ENCODE data around the gene AQP3. TPM values are rescaled to one million over a fixed set of nuclear protein-coding genes. Genes with fewer than 3 reads are reported as not detected.

Gene AQP3
- total and polyA plus RNA-seq, 7 donors: 1.6 to 13.6 (median 4.4) TPM

DNA sequence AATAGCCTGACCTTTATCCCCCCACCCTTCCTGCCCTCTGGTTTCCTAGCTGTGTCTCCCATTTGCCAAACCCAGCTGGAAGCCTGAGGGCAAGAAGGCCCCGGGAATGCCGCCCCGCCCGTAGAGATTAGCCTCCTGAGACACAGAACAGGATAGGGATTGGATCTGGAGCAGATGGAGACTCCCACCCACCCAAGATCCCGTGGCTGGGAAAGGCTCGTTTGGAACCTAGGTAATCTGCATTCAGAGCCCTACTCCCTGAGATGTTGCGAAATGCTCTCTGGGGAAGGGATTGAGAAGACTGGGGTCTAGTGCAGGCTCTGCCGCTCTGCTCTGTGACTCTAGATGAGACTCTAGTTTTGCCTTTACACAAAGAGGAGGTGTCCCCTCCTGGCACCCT is 10.9 kb downstream of the AQP3 start:
- H3K27me3 ChIP-seq: peaks cover 0 to 5% (median 0%) of the 10 kb centered on the region in 3 donors
- TF ChIP-seq POLR2A (IDR thresholded peaks at IDR 0.05): no peak
- TF ChIP-seq, protein P1, sequence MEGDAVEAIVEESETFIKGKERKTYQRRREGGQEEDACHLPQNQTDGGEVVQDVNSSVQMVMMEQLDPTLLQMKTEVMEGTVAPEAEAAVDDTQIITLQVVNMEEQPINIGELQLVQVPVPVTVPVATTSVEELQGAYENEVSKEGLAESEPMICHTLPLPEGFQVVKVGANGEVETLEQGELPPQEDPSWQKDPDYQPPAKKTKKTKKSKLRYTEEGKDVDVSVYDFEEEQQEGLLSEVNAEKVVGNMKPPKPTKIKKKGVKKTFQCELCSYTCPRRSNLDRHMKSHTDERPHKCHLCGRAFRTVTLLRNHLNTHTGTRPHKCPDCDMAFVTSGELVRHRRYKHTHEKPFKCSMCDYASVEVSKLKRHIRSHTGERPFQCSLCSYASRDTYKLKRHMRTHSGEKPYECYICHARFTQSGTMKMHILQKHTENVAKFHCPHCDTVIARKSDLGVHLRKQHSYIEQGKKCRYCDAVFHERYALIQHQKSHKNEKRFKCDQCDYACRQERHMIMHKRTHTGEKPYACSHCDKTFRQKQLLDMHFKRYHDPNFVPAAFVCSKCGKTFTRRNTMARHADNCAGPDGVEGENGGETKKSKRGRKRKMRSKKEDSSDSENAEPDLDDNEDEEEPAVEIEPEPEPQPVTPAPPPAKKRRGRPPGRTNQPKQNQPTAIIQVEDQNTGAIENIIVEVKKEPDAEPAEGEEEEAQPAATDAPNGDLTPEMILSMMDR (IDR thresholded peaks at IDR 0.05): no peak
- no peak for TF ChIP-seq EP300 (IDR thresholded peaks at IDR 0.05)
- no peak for TF ChIP-seq POLR2AphosphoS5 (IDR thresholded peaks at IDR 0.05)
- H3K9me3 ChIP-seq: no peaks in the 10 kb centered on the region
- DNase-seq: no peak
- H3K27ac ChIP-seq: no peak overlapping the region
- intact Hi-C loops (cut with DNase I): no loop called here
- WGBS, 2 donors: 58 to 74% methylated on average over 8 of the region's 8 CpGs
- no peak overlapping the region for H3K4me3 ChIP-seq
- H3K4me1 ChIP-seq: no peaks in the 10 kb centered on the region
- H3K36me3 ChIP-seq: no peaks in the 10 kb centered on the region

DNA sequence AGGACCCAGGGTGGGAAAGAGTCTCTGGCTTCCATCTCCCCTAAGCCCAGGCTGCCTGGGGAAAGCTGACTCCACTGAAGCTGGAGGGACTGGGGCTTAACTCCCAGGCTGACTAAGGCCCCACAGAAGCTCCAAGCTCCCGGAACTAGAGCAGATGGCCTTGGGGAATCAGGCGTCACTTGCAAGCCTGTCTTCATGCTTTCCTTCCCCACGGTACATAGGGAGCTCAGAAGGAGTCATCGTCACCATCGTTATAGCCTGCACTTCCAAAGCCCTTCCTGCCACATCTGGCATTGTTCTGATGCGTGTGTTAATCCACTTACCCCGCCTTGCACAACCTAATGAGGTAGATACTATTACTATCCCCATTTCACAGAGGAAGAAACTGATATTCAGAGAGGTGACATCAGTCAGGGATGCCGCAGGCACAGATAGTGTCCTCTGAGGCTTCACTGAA is 11.5 kb downstream of the AQP3 start:
- intact Hi-C loops (cut with DNase I): no loop called here
- peaks cover 0 to 5% (median 0%) of the 10 kb centered on the region in 3 donors for H3K27me3 ChIP-seq
- no peaks in the 10 kb centered on the region for H3K36me3 ChIP-seq
- TF ChIP-seq EP300 (IDR thresholded peaks at IDR 0.05): no peak
- TF ChIP-seq, protein P1 (IDR thresholded peaks at IDR 0.05): no peak
- TF ChIP-seq POLR2AphosphoS5 (IDR thresholded peaks at IDR 0.05): no peak
- TF ChIP-seq POLR2A (IDR thresholded peaks at IDR 0.05): no peak
- H3K4me3 ChIP-seq: no peak overlapping the region
- no peaks in the 10 kb centered on the region for H3K9me3 ChIP-seq
- 87 to 90% methylated on average over 8 of the region's 8 CpGs for WGBS, 2 donors
- no peaks in the 10 kb centered on the region for H3K4me1 ChIP-seq
- H3K27ac ChIP-seq: no peak overlapping the region
- DNase-seq: no peak

DNA sequence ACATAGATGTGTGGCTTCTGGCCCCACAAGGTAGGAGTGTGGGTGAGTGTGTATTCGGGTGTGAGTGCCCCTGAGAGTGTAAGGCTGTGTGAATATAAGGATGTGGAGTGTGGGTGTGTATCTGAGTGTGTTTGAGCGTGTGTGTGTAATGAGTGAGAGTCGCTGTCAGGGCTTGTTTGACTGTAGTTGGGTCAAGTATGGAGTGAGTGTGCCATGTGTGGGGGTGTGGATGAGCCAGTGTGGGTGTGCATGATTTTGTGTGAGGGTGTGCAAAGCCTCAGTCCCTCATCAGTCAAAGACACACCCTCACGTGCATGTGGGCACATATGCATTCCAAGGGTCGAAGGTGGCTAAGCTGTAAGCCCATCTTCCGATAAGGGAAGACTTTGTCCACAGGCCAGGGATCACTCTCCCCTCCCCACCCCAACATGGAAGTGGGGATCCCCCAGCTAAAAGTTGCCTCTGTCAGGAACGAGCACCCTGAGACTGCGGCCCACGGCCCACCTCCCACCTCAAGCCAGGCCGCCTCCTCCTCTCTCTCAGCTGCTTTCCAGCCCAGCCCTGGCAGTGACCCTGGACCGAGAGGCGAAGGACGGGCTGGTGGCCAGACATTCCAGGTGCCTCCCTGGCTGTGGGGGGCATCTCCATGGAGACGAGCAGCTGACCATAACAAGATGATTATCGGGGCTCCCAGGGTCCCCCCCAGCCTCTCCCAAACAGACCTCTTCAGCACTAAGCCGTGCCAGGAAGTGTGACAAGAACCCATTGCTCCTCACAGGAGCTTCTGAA is 12.9 kb downstream of the AQP3 start:
- no peak overlapping the region for H3K27ac ChIP-seq
- WGBS, 2 donors: 81% methylated on average over 16 of the region's 16 CpGs
- H3K9me3 ChIP-seq: no peaks in the 10 kb centered on the region
- H3K36me3 ChIP-seq: no peaks in the 10 kb centered on the region
- TF ChIP-seq POLR2AphosphoS5 (IDR thresholded peaks at IDR 0.05) (no peak), POLR2A (IDR thresholded peaks at IDR 0.05) (no peak), EP300 (IDR thresholded peaks at IDR 0.05) (no peak)
- TF ChIP-seq, protein P1 (IDR thresholded peaks at IDR 0.05): no peak
- H3K4me3 ChIP-seq: no peak overlapping the region
- no peak for DNase-seq
- no peaks in the 10 kb centered on the region for H3K4me1 ChIP-seq
- H3K27me3 ChIP-seq: peaks cover 0 to 5% (median 0%) of the 10 kb centered on the region in 3 donors
- intact Hi-C loops (cut with DNase I): no loop called here

- no peak for DNase-seq
- intact Hi-C loops (cut with DNase I): no loop called here
- TF ChIP-seq EP300 (IDR thresholded peaks at IDR 0.05) (no peak), POLR2A (IDR thresholded peaks at IDR 0.05) (no peak), POLR2AphosphoS5 (IDR thresholded peaks at IDR 0.05) (no peak)
- TF ChIP-seq, protein P1 (IDR thresholded peaks at IDR 0.05): no peak
- H3K4me1 ChIP-seq: no peaks in the 10 kb centered on the region
- 91 to 92% methylated on average over 8 of the region's 8 CpGs for WGBS, 2 donors
- H3K27me3 ChIP-seq: peaks cover 0 to 5% (median 0%) of the 10 kb centered on the region in 3 donors
- no peak overlapping the region for H3K4me3 ChIP-seq
- no peaks in the 10 kb centered on the region for H3K36me3 ChIP-seq
- no peaks in the 10 kb centered on the region for H3K9me3 ChIP-seq
- no peak overlapping the region for H3K27ac ChIP-seq
Observed at GRCh38 chr9:33433871-33434270, 13.5 kb downstream of the AQP3 start.
